ENCODE measurements around the gene PITPNM1. TPM values are rescaled to one million over a fixed set of nuclear protein-coding genes. Genes with fewer than 3 reads are reported as not detected.

The PITPNM1 gene
- total RNA-seq, 4 donors from 2014 or later: 7.3 to 19.9 (median 12.6) TPM

- no peak for TF ChIP-seq POLR2A (IDR thresholded peaks at IDR 0.05)
- TF ChIP-seq CTCF (IDR thresholded peaks at IDR 0.05): no peak
- intact Hi-C loops (cut with DNase I; ENCODE audit: low total_unique reads): loop anchor here (10.0 kb wide), 1 partner anchor 106 kb away; the partner anchor contains the start of gene RAD9A
- 91 to 93% methylated on average over 9 of the region's 9 CpGs for WGBS, 2 donors
- H3K4me3 ChIP-seq (ENCODE audit: low read depth, poor library complexity, severe bottlenecking): no peak overlapping the region
- no peak for DNase-seq (ENCODE audit: low spot score in 2 of 2)
Measured at GRCh38 chr11:67500831-67501715, 4.1 kb downstream of the PITPNM1 start.

GRCh38 chr11:67500484-67500821 is 4.7 kb downstream of the PITPNM1 start:
- WGBS, 2 donors: 90 to 100% methylated on average over 1 of the region's 1 CpG
- DNase-seq (ENCODE audit: low spot score in 2 of 2): no peak
- intact Hi-C loops (cut with DNase I; ENCODE audit: low total_unique reads): loop anchor here (10.0 kb wide), 1 partner anchor 106 kb away; the partner anchor contains the start of gene RAD9A
- no peak overlapping the region for H3K4me3 ChIP-seq (ENCODE audit: low read depth, poor library complexity, severe bottlenecking)
- TF ChIP-seq POLR2A (IDR thresholded peaks at IDR 0.05): no peak
- TF ChIP-seq CTCF (IDR thresholded peaks at IDR 0.05): no peak

DNA sequence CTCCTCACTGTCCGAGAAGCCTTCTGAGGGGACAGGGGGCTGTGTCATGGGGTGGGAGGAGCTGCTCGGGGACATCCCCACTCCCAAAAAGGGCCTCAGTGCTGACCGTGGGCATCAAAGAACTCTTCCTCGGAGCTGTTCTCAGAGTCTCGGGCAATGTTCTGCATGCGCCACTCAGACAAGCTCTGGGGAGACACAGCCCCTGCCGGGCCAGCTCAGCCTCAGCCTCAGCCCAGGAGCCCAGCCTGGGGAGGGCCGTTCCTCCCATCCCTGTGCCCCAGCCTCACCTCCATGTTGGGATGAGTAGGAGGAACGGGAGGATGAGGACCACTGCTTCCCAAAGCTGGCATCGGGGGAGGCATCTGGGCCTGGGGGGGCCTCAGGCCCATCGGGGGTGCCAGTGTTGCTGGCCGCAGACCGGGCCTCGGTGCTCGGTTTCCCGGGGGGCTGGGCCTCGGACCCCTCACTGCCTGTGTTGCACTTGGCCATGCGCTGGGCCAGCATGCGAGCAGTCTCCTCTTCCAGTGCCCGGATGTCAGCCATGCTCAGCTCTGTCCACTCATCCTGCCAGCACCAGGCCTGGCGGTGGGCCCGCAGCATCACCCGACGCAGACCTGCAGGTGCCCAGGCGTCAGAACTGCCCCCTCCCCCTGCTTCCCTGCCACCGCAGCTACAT is 5.2 kb downstream of the PITPNM1 start:
- TF ChIP-seq POLR2A (IDR thresholded peaks at IDR 0.05) (no peak), CTCF (IDR thresholded peaks at IDR 0.05) (no peak)
- no peak for DNase-seq (ENCODE audit: low spot score in 2 of 2)
- 87 to 93% methylated on average over 20 to 26 of the region's 26 CpGs for WGBS, 2 donors
- intact Hi-C loops (cut with DNase I; ENCODE audit: low total_unique reads): loop anchor here (10.0 kb wide), 1 partner anchor 105 kb away; the partner anchor contains the start of gene RAD9A
- no peak overlapping the region for H3K4me3 ChIP-seq (ENCODE audit: low read depth, poor library complexity, severe bottlenecking)

- WGBS, 2 donors: 65 to 89% methylated on average over 19 to 21 of the region's 21 CpGs
- intact Hi-C loops (cut with DNase I; ENCODE audit: low total_unique reads): no loop called here
- DNase-seq (ENCODE audit: low spot score in 2 of 2): peak in 1 of 2 donors; percentile 80
- TF ChIP-seq POLR2A (IDR thresholded peaks at IDR 0.05) (no peak), CTCF (IDR thresholded peaks at IDR 0.05) (no peak)
- no peak overlapping the region for H3K4me3 ChIP-seq (ENCODE audit: low read depth, poor library complexity, severe bottlenecking)
Measured at GRCh38 chr11:67498544-67498972, 6.6 kb downstream of the PITPNM1 start.

- intact Hi-C loops (cut with DNase I; ENCODE audit: low total_unique reads): no loop called here
- 95 to 97% methylated on average over 16 to 21 of the region's 21 CpGs for WGBS, 2 donors
- no peak for TF ChIP-seq POLR2A (IDR thresholded peaks at IDR 0.05)
- TF ChIP-seq CTCF (IDR thresholded peaks at IDR 0.05): no peak
- no peak overlapping the region for H3K4me3 ChIP-seq (ENCODE audit: low read depth, poor library complexity, severe bottlenecking)
- DNase-seq (ENCODE audit: low spot score in 2 of 2): no peak
Measured at GRCh38 chr11:67497656-67498291, 7.4 kb downstream of the PITPNM1 start.
